GM23338 (cell line): ENCODE data around the gene KCNH4. TPM values are rescaled to one million over a fixed set of nuclear protein-coding genes. Genes with fewer than 3 reads are reported as not detected.

Experiments
- ATAC-seq: fragments of 200-7000 bp; cut with Tn5 transposase; 3 replicates; pipeline ENCODE4 v1.9.1; 2020
- DNase-seq: peaks from one replicate; pipeline ENCODE4 v3.0.0-alpha.2; 2015; ENCODE audit warnings: low spot score
- H2AFZ ChIP-seq: fragments of 200-600 bp; sonication (generic); 2 replicates; pipeline ENCODE4 v1.8.0; 2016; ENCODE audit warnings: antibody characterized with exemption, mild to moderate bottlenecking, moderate library complexity
- H3F3A ChIP-seq: fragments of 200-600 bp; sonication (generic); replicated peaks from 2 replicates; pipeline ENCODE4 v1.8.0; 2017; ENCODE audit warnings: antibody characterized with exemption, mixed run types, low read depth
- H3K27ac ChIP-seq: fragments of 200-600 bp; sonication (generic); 2 replicates; pipeline ENCODE4 v1.6.1; 2016; ENCODE audit warnings: low read depth
- H3K27me3 ChIP-seq: fragments of 200-600 bp; sonication (generic); 2 replicates; pipeline ENCODE4 v1.8.0; 2016; ENCODE audit warnings: mild to moderate bottlenecking, mixed run types, moderate library complexity; ENCODE audit not compliant: insufficient read depth
- H3K36me3 ChIP-seq: fragments of 200-600 bp; sonication (generic); 2 replicates; pipeline ENCODE4 v1.8.0; 2016; ENCODE audit warnings: mild to moderate bottlenecking; ENCODE audit not compliant: insufficient read depth
- H3K4me1 ChIP-seq: fragments of 200-600 bp; sonication (generic); 2 replicates; pipeline ENCODE4 v1.8.0; 2016; ENCODE audit warnings: mild to moderate bottlenecking, moderate library complexity; ENCODE audit not compliant: insufficient read depth
- H3K4me2 ChIP-seq: fragments of 200-600 bp; sonication (generic); 2 replicates; pipeline ENCODE4 v1.7.1; 2017; ENCODE audit warnings: mixed run types
- H3K4me3 ChIP-seq: fragments of 200-600 bp; sonication (generic); 2 replicates; pipeline ENCODE4 v1.6.1; 2016; ENCODE audit warnings: mixed run types
- H3K79me2 ChIP-seq: fragments of 200-600 bp; sonication (generic); replicated peaks from 2 replicates; pipeline ENCODE4 v1.8.0; 2017; ENCODE audit warnings: mild to moderate bottlenecking; ENCODE audit not compliant: insufficient read depth
- H3K9me2 ChIP-seq: fragments of 200-600 bp; sonication (generic); 2 replicates; pipeline ENCODE4 v1.8.0; 2017; ENCODE audit not compliant: insufficient read depth
- H4K20me1 ChIP-seq: fragments of 200-600 bp; sonication (generic); replicated peaks from 2 replicates; pipeline ENCODE4 v1.8.0; 2017; ENCODE audit warnings: mild to moderate bottlenecking; ENCODE audit not compliant: insufficient read depth
- H3K27ac Mint-ChIP-seq: 2 replicates; pipeline ENCODE4 v1.8.0; 2020; ENCODE audit warnings: inconsistent platforms, mild to moderate bottlenecking, moderate library complexity, mixed read lengths
- H3K27me3 Mint-ChIP-seq: 3 replicates; pipeline ENCODE4 v1.8.0; 2022; ENCODE audit warnings: low read depth, mild to moderate bottlenecking, moderate library complexity, mixed read lengths, inconsistent platforms; ENCODE audit not compliant: insufficient read depth, poor library complexity
- H3K36me3 Mint-ChIP-seq: 3 replicates; pipeline ENCODE4 v1.8.0; 2021; ENCODE audit warnings: low read depth, mild to moderate bottlenecking, inconsistent platforms, moderate library complexity, mixed read lengths
- H3K4me1 Mint-ChIP-seq: 3 replicates; pipeline ENCODE4 v1.8.0; 2020; ENCODE audit warnings: mild to moderate bottlenecking, inconsistent platforms, mixed read lengths
- H3K4me3 Mint-ChIP-seq: 3 replicates; pipeline ENCODE4 v1.8.0; 2021; ENCODE audit warnings: moderate library complexity, mild to moderate bottlenecking, inconsistent platforms, mixed read lengths
- H3K9me3 Mint-ChIP-seq: 3 replicates; pipeline ENCODE4 v1.8.0; 2020; ENCODE audit warnings: moderate library complexity, mild to moderate bottlenecking, inconsistent platforms, mixed read lengths
- CREB1 ChIP-seq: fragments of 250-450 bp; sonication (Bioruptor Pico); IDR thresholded peaks from 2 replicates; pipeline ENCODE4 v1.5.0; 2020; ENCODE audit warnings: low read depth, mild to moderate bottlenecking, moderate library complexity
- CTCF ChIP-seq, 2 experiments: fragments of 200-600 bp in 1 of 2; sonication (generic) in 1 of 2; conservative IDR thresholded peaks; 2 replicates each; pipeline versions ENCODE4 v1.5.1 to v1.6.1; 2016 to 2017; ENCODE audit warnings: antibody characterized with exemption in 2 of 2, low read depth in 2 of 2, mild to moderate bottlenecking in 2 of 2, moderate library complexity in 1 of 2
- EZH2phosphoT487 ChIP-seq: fragments of 200-600 bp; sonication (generic); IDR thresholded peaks from one replicate; pipeline ENCODE4 v1.8.1; 2018; ENCODE audit warnings: antibody characterized with exemption; ENCODE audit not compliant: unreplicated experiment
- NANOG ChIP-seq: IDR thresholded peaks from 2 replicates; pipeline ENCODE4 v1.6.1; 2016; ENCODE audit warnings: antibody characterized with exemption, borderline replicate concordance
- POLR2AphosphoS5 ChIP-seq: IDR thresholded peaks from 2 replicates; pipeline ENCODE4 v1.6.1; 2016; ENCODE audit warnings: antibody characterized with exemption, low read depth
- STAT1 ChIP-seq: IDR thresholded peaks from one replicate; pipeline ENCODE4 v1.6.1; 2016; ENCODE audit warnings: antibody characterized with exemption; ENCODE audit not compliant: unreplicated experiment
- ZNF462 ChIP-seq: fragments of 250-450 bp; sonication (Bioruptor Pico); IDR thresholded peaks from 2 replicates; pipeline ENCODE4 v1.5.0; 2020; ENCODE audit warnings: mild to moderate bottlenecking, moderate library complexity
- polyA plus RNA-seq: library from polyadenylated mRNA; unstranded; fragments of >200 nt; fragmentation: Nextera tagmentation; extraction: Ambion mirVana; gene quantifications from 2 replicates; pipeline ENCODE4 v1.2.1, GENCODE V29; 2016
- total RNA-seq: library from RNA; depleted of rRNA; stranded (reverse); fragments of >200 nt; shearing (Covaris generic); gene quantifications from 2 replicates; pipeline ENCODE4 v1.2.3, GENCODE V29; 2014

Gene KCNH4
- total and polyA plus RNA-seq, 2 experiments from 2014 or later: 0.08 to 0.49 TPM

- Histone ChIP-seq H2AFZ (peak overlapping the region; percentile 91), H3F3A (0 out of 2 replicates have a peak, but pooled peaks cover 7% of the 10 kb centered on the region), H3K27me3 (no peaks in the 10 kb centered on the region), H3K36me3 (no peaks in the 10 kb centered on the region; the same call in 1 of the 2 replicates), H3K27ac (peak overlapping the region; percentile 69; the same call in 1 of the 2 replicates), H3K79me2 (no peaks in the 10 kb centered on the region), H4K20me1 (no peaks in the 10 kb centered on the region), H3K4me2 (peak overlapping the region; percentile 85), H3K4me1 (peaks cover 14% of the 10 kb centered on the region), H3K4me3 (peak overlapping the region; percentile 66), H3K9me2 (no peaks in the 10 kb centered on the region)
- ATAC-seq (peak; percentile 93), DNase-seq (peak; percentile 97)
- TF ChIP-seq CREB1 (CRISPR knock-in tag) (peak; percentile 70), STAT1 (no peak), POLR2AphosphoS5 (peak; percentile 81), EZH2phosphoT487 (no peak)
- H3K9me3 Mint-ChIP-seq: no peaks in the 10 kb centered on the region; the same call in 2 of the 3 replicates
- no peaks in the 10 kb centered on the region; the same call in 2 of the 3 replicates for H3K36me3 Mint-ChIP-seq
- peak overlapping the region; percentile 86 for H3K27ac Mint-ChIP-seq
- peaks cover 29% of the 10 kb centered on the region for H3K4me1 Mint-ChIP-seq
- peak overlapping the region; percentile 78 for H3K4me3 Mint-ChIP-seq
- peaks cover 28% of the 10 kb centered on the region for H3K27me3 Mint-ChIP-seq
These were observed 73.1 kb downstream of the KCNH4 start for GRCh38 chr17:42107597-42108576.

- Mint-ChIP-seq H3K36me3 (no peaks in the 10 kb centered on the region; the same call in 2 of the 3 replicates), H3K4me1 (peaks cover 24% of the 10 kb centered on the region), H3K27me3 (peaks cover 27% of the 10 kb centered on the region), H3K27ac (no peak overlapping the region), H3K4me3 (peak overlapping the region; percentile 78), H3K9me3 (no peaks in the 10 kb centered on the region; the same call in 2 of the 3 replicates)
- Histone ChIP-seq H3K36me3 (no peaks in the 10 kb centered on the region), H3K79me2 (no peaks in the 10 kb centered on the region), H4K20me1 (no peaks in the 10 kb centered on the region), H3K27ac (no peak overlapping the region), H3K27me3 (no peaks in the 10 kb centered on the region), H3K9me2 (no peaks in the 10 kb centered on the region), H3F3A (0 out of 2 replicates have a peak, but pooled peaks cover 6% of the 10 kb centered on the region), H3K4me3 (peak overlapping the region; percentile 66), H3K4me1 (peaks cover 14% of the 10 kb centered on the region), H3K4me2 (peak overlapping the region; percentile 78), H2AFZ (peak overlapping the region; percentile 81)
- ATAC-seq: no peak
- DNase-seq: no peak
- TF ChIP-seq CREB1 (CRISPR knock-in tag) (no peak), POLR2AphosphoS5 (no peak), NANOG (no peak), STAT1 (no peak), ZNF462 (no peak), EZH2phosphoT487 (no peak), CTCF (conservative IDR thresholded peaks at IDR 0.05; ENCODE audit: low read depth in 2 of 2) (no peak)
These were observed 73.8 kb downstream of the KCNH4 start for GRCh38 chr17:42107124-42107523.
